HG03060 (cell line): ENCODE data around the gene ANG.
"Not testable (repeated sequence)": the region's sequence is repeated elsewhere in the genome, so short reads cannot be mapped to it uniquely, and the experiment has no call there.

Experiments used
- ATAC-seq: cut with Tn5 transposase; IDR thresholded peaks from one replicate; pipeline ENCODE4 v1.9.1; 2021; ENCODE audit warnings: low read depth, moderate number of reproducible peaks; ENCODE audit not compliant: unreplicated experiment

Gene ANG

DNA sequence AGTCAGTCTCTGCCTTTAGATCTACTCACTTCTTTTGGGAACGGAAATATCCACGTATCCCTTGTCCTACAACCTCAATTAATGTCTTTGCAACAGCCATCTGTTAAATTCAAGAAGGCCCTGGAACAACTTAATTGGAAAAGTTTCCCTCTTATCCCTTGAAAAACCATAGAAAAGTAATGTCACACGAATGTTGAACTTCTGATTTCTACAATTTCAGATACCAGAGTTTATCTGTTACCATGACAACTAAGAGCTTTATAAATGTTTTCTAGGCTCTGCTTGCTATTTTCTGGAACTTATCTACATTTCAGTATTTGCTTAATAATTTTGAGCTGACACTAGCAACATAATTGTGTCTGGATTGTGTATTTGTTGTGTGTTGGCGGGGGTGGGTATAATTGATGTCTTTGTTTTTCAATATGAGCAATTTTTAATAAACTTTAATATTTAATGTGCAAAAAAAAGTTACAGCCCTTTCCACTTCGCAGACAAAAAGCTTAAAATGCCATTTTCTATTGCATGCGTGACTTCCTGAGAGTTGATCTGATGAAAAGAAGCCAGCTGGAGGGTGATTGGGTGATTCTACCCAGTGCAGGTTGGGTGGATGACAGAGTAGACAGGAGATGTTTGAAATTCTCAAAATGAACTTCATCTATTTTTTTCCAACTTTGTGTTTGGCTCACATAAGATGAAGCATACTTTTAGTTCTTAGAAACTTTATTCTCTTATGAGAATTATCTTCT lies 45.3 kb downstream of the ANG start:
- no peak for ATAC-seq

GRCh38 chr14:20734430-20734806 lies 45.9 kb downstream of the ANG start:
- no peak for ATAC-seq

DNA sequence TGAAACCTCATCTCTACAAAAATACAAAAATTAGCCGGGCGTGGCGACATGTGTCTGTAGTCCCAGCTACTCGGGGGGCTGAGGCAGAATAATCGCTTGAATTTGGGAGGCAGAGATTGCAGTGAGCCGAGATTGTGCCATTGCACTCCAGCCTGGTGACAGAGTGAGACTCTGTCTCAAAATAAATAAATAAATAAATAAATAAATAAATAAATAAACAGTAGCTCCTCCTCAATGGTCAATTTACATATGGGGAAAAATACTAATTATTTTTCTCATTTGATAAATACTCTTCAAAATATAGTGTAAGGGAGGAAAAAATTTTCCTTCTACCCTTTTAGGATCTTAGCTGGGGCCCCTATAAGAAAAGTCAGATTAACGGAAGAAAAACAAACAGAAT lies 49.7 kb downstream of the ANG start:
- not testable (repeated sequence) for ATAC-seq

DNA sequence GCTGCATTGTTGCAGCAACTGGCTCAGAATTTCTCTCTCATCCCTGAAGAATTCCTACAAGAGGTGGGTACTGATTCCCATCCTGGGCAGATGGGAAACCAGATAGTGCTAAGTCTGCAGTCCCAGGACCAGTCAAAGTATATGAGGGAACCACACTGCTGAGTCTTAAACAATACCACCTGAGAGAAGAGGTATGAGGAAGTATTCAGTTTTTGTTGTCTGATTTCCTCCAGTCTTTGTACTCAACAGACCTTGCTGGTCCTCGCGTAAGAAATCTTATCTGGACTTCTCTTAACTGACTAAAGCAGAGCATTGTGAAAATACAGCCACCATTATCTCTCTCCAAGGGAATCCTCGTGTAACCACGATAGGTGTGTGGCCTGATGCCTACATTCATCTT lies 53.6 kb downstream of the ANG start:
- ATAC-seq, result no peak

- no peak for ATAC-seq
These were observed 55.0 kb downstream of the ANG start for GRCh38 chr14:20743556-20743955.
